Tibial nerve (tissue), 4 donors: Measurements from ENCODE around the gene TMEM245. TPM values are rescaled to one million over a fixed set of nuclear protein-coding genes. Genes with fewer than 3 reads are reported as not detected.

Source experiments
- DNase-seq, 2 donors: peaks; one replicate each; pipeline ENCODE4 v3.0.0-alpha.2; 2019; ENCODE audit warnings: low spot score in 2 of 2
- H3K27ac ChIP-seq, 4 donors: fragments of 200-600 bp; sonication (generic) in 3 of 4; one replicate each; pipeline ENCODE4 v1.5.1; 2017 to 2019; ENCODE audit warnings: mild to moderate bottlenecking in 1 of 4
- H3K27me3 ChIP-seq, 2 donors: fragments of 200-600 bp; sonication (generic) in 1 of 2; one replicate each; pipeline versions ENCODE4 v1.5.1 to v1.6.0; 2017 to 2019
- H3K36me3 ChIP-seq, 3 donors: fragments of 200-600 bp; sonication (generic); one replicate each; pipeline ENCODE4 v1.5.1; 2018 to 2019
- H3K4me1 ChIP-seq, 4 donors: fragments of 200-600 bp; sonication (generic) in 3 of 4; one replicate each; pipeline ENCODE4 v1.5.1; 2017 to 2019
- H3K4me3 ChIP-seq, 4 donors: fragments of 200-600 bp; sonication (generic) in 3 of 4; one replicate each; pipeline ENCODE4 v1.5.1; 2017 to 2019; ENCODE audit warnings: mild to moderate bottlenecking in 1 of 4, moderate library complexity in 1 of 4
- H3K9me3 ChIP-seq, 4 donors: fragments of 200-600 bp; sonication (generic) in 3 of 4; one replicate each; pipeline ENCODE4 v1.5.1; 2017 to 2019
- CTCF ChIP-seq, 5 experiments: fragments of 200-600 bp in 3 of 5; fragments of 450-650 bp in 2 of 5; sonication (generic) in 3 of 5; IDR thresholded peaks; one replicate each; pipeline ENCODE4 v1.5.1; 2016 to 2019; ENCODE audit warnings: antibody characterized with exemption in 5 of 5, mild to moderate bottlenecking in 3 of 5, moderate library complexity in 2 of 5
- EP300 ChIP-seq, 2 donors: sonication (generic); formaldehyde crosslinking; IDR thresholded peaks; one replicate each; pipeline ENCODE4 v1.6.1; 2017; ENCODE audit warnings: antibody characterized with exemption in 2 of 2, mild to moderate bottlenecking in 1 of 2
- POLR2A ChIP-seq, 2 donors: fragments of 450-650 bp; IDR thresholded peaks; one replicate each; pipeline ENCODE4 v1.6.1; 2017; ENCODE audit warnings: antibody characterized with exemption in 2 of 2, mild to moderate bottlenecking in 2 of 2, moderate library complexity in 2 of 2
- small RNA-seq: library from RNA; depleted of rRNA; stranded (forward); fragments of <200 nt; gene quantifications from one replicate; pipeline ENCODE3, GENCODE V24; 2016
- total RNA-seq, 4 donors: library from RNA; depleted of rRNA; stranded (reverse); fragments of >200 nt; gene quantifications; one replicate each; pipeline ENCODE4 v1.1.0, GENCODE V29; 2016

Gene TMEM245
- total RNA-seq, 4 donors from 2014 or later, result 51.6 to 100 (median 89.5) TPM

- Histone ChIP-seq H3K27me3 (no peaks in the 10 kb centered on the region), H3K27ac (no peak overlapping the region), H3K4me1 (peaks cover 0 to 12% (median 2%) of the 10 kb centered on the region in 4 donors), H3K4me3 (no peak overlapping the region), H3K36me3 (peaks cover 0 to 67% (median 0%) of the 10 kb centered on the region in 3 donors), H3K9me3 (no peaks in the 10 kb centered on the region)
- DNase-seq, result no peak
- TF ChIP-seq POLR2A (IDR thresholded peaks at IDR 0.05) (no peak), CTCF (IDR thresholded peaks at IDR 0.05) (no peak), EP300 (IDR thresholded peaks at IDR 0.05) (no peak)
These were observed 151.8 kb downstream of the TMEM245 start for GRCh38 chr9:108967916-108968315.

Small RNA genes lying within 50 kb of the gene (small RNA-seq; reads per million reads assigned to genes)
- gene MIR32, result not detected
- gene RF00019, result not detected

Other genes with a start within 250 kb of the TMEM245 start
- gene ELP1, start 185.8 kb downstream of the TMEM245 start, total RNA-seq, result 10 to 100 TPM; 21.6 to 61.4 (median 25.7) TPM
- gene ABITRAM, start 185.5 kb downstream of the TMEM245 start, total RNA-seq, result 10 to 100 TPM in 1 of 4 donors, 1 to 10 TPM in 3; 8.2 to 14.0 (median 8.5) TPM
- gene CTNNAL1, start 106.4 kb downstream of the TMEM245 start, total RNA-seq, result 100 to 1,000 TPM in 3 of 4 donors, 10 to 100 TPM in 1; 52.8 to 144 (median 118) TPM
- gene FRRS1L, start 47.3 kb upstream of the TMEM245 start, total RNA-seq, result 10 to 100 TPM in 1 of 4 donors, 1 to 10 TPM in 3; 1.5 to 12.6 (median 2.8) TPM
- 10 to 100 TPM; 14.7 to 28.0 (median 19.1) TPM for gene EPB41L4B, start 201.1 kb upstream of the TMEM245 start, total RNA-seq